GM12878 (cell line): ENCODE measurements around the gene ANTKMT.

Source experiments
- BRCA1 ChIP-seq: IDR thresholded peaks from 2 replicates; pipeline ENCODE4 v1.6.1; 2011; ENCODE audit warnings: low read depth, low read length, improper control_type of control experiment
- CHD1 ChIP-seq: IDR thresholded peaks from 2 replicates; pipeline ENCODE4 v1.6.1; 2012; ENCODE audit warnings: low read depth, low read length, improper control_type of control experiment
- CTCF ChIP-seq, 3 experiments: IDR thresholded peaks in 2 of 3; conservative IDR thresholded peaks in 1 of 3; 2 replicates each; pipeline ENCODE4 v1.5.1; 2011; ENCODE audit warnings: low read depth in 3 of 3, low read length in 3 of 3, mild to moderate bottlenecking in 3 of 3, control low read depth in 2 of 3, moderate library complexity in 2 of 3, inconsistent platforms in 1 of 3, mixed read lengths in 1 of 3; ENCODE audit not compliant: control insufficient read depth in 2 of 3, insufficient read depth in 1 of 3; ENCODE audit errors: extremely low read depth in 1 of 3
- ELK1 ChIP-seq: IDR thresholded peaks from 2 replicates; pipeline ENCODE4 v1.6.1; 2012; ENCODE audit warnings: low read depth, low read length, improper control_type of control experiment
- MTA3 ChIP-seq: IDR thresholded peaks from 2 replicates; pipeline ENCODE4 v1.6.1; 2012; ENCODE audit warnings: low read length, inconsistent platforms, borderline replicate concordance
- NBN ChIP-seq: fragments of 450-650 bp; IDR thresholded peaks from 2 replicates; pipeline ENCODE4 v1.6.1; 2016
- NKRF ChIP-seq: fragments of 450-650 bp; conservative IDR thresholded peaks from 2 replicates; pipeline ENCODE4 v1.6.1; 2017; ENCODE audit warnings: mild to moderate bottlenecking, moderate library complexity
- POLR2A ChIP-seq: IDR thresholded peaks from 2 replicates; pipeline ENCODE4 v1.6.1; 2011; ENCODE audit warnings: low read depth, mild to moderate bottlenecking, low read length

- TF ChIP-seq NBN (no peak), ELK1 (no peak), MTA3 (no peak), CTCF (IDR thresholded peaks at IDR 0.05 in 2 of 3, conservative IDR thresholded peaks at IDR 0.05 in 1 of 3; ENCODE audit: control insufficient read depth in 2 of 3, extremely low read depth in 1 of 3, insufficient read depth in 1 of 3, low read depth in 3 of 3, low read length in 3 of 3) (no peak), NKRF (no peak), POLR2A (no peak), BRCA1 (no peak), CHD1 (no peak)
Measured at GRCh38 chr16:767743-768235, 46.8 kb downstream of the ANTKMT start.
